Small intestine (tissue), 7 donors: ENCODE results near the gene NRG2. TPM values are rescaled to one million over a fixed set of nuclear protein-coding genes. Genes with fewer than 3 reads are reported as not detected.
A peak's percentile ranks its signal among the peaks of the same experiment; 100 is the strongest.

Source experiments
- DNase-seq, 2 donors: peaks; one replicate each; pipeline versions ENCODE4 v3.0.0 to v3.0.0-alpha.2; 2013
- FAIRE-seq: peaks from 2 replicates; lab custom pipeline; 2012; peaks lifted over from hg19 to GRCh38; lab: Jason Lieb, UNC
- H3K27ac ChIP-seq, 3 donors: one replicate each; pipeline ENCODE4 v1.5.1; 2013; ENCODE audit warnings: low read length in 2 of 3, mild to moderate bottlenecking in 2 of 3, control low read depth in 1 of 3, inconsistent platforms in 1 of 3, low read depth in 1 of 3, moderate library complexity in 1 of 3
- H3K27me3 ChIP-seq, 3 donors: one replicate each; pipeline ENCODE4 v1.6.1; 2013; ENCODE audit warnings: low read length in 3 of 3, inconsistent platforms in 1 of 3; ENCODE audit not compliant: control insufficient read depth in 3 of 3, insufficient read depth in 3 of 3
- H3K36me3 ChIP-seq, 3 donors: one replicate each; pipeline ENCODE4 v1.6.1; 2013; ENCODE audit warnings: low read length in 3 of 3, inconsistent platforms in 1 of 3, low read depth in 1 of 3, mild to moderate bottlenecking in 1 of 3, moderate library complexity in 1 of 3; ENCODE audit not compliant: control insufficient read depth in 3 of 3, insufficient read depth in 2 of 3
- H3K4me1 ChIP-seq, 3 donors: one replicate each; pipeline ENCODE4 v1.6.1; 2013; ENCODE audit warnings: low read length in 2 of 3, inconsistent platforms in 1 of 3, low read depth in 1 of 3, mild to moderate bottlenecking in 1 of 3, moderate library complexity in 1 of 3; ENCODE audit not compliant: control insufficient read depth in 3 of 3, insufficient read depth in 2 of 3
- H3K4me3 ChIP-seq, 3 donors: one replicate each; pipeline ENCODE4 v1.5.1; 2013; ENCODE audit warnings: low read length in 3 of 3, control low read depth in 1 of 3, inconsistent platforms in 1 of 3, low read depth in 1 of 3, mild to moderate bottlenecking in 1 of 3, moderate library complexity in 1 of 3
- H3K9me3 ChIP-seq, 2 donors: one replicate each; pipeline ENCODE4 v1.6.1; 2013; ENCODE audit warnings: low read depth in 1 of 2, low read length in 1 of 2; ENCODE audit not compliant: control insufficient read depth in 2 of 2, insufficient read depth in 1 of 2
- WGBS, 3 donors: extraction: QIAGEN DNeasy Blood & Tissue Kit; methylation state at CpG; one replicate each; pipeline ENCODE4 v1.1.7; 2013; 5-methylcytosine and 5-hydroxymethylcytosine counted together
- polyA plus RNA-seq, 4 donors: library from polyadenylated mRNA; stranded (reverse) in 3 of 4; unstranded in 1 of 4; fragments of 200-250 nt in 3 of 4; fragments of 120-200 nt in 1 of 4; gene quantifications; one replicate each; pipeline versions ENCODE4 v1.2.1 to v1.2.3, GENCODE V29; 2013
- donor health status: healthy with polysubstance abuse.
- donor health status: control.
- donor health status: control.
- donor health status: Bipolar disorder and iron deficiency.
- donor health status: healthy.

Gene NRG2
- polyA plus RNA-seq, 4 donors = 0.19 to 0.55 TPM; not detected in 2

DNA sequence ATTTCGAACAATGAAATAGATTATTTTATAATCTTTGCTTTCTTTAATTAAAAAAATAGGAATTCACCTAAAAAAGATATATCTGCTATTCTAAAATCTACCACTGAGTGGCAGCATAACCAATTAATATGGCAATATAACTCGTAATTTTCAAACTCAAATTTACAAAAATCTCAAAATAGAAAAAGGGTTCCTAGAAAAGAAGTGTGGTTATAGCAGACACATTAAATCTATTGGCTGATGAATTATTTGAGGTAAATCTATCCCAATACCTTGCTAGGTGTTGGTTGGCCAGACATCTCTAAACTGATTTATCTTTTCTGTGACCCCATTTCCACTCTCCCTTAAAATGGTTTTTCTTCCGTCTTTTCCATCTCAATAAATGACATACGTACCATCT, 30.2 kb upstream of the NRG2 start:
- Histone ChIP-seq H3K4me1 (no peaks in the 10 kb centered on the region), H3K4me3 (no peak overlapping the region), H3K36me3 (no peaks in the 10 kb centered on the region), H3K27ac (no peak overlapping the region), H3K27me3 (peaks cover 0 to 12% (median 2%) of the 10 kb centered on the region in 3 donors), H3K9me3 (no peaks in the 10 kb centered on the region)
- DNase-seq (peak in 1 of 2 donors; percentile 17), FAIRE-seq (peak; percentile 61)
- WGBS, 3 donors = 8 to 15% (median 10%) methylated on average over 4 of the region's 4 CpGs

DNA sequence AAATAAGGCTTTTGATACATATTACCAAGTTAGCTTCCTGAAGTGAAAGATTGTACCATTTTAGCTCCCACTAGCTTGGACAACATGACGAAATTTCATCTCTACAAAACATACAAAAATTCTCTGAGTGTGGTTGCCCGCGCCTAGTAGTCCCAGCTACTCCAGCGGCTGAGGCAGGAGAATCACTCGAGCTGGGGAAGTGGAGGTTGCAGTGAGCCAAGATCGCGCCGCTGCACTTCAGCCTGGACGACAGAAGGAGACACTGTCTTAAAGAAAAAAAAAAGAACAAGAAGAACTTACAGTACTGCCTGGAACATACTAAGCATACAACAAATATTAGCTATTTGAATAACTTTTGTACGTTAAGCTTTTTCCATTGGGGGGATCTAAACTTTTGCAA, 29.7 kb upstream of the NRG2 start:
- Histone ChIP-seq H3K4me1 (no peaks in the 10 kb centered on the region), H3K27me3 (peaks cover 0 to 12% (median 2%) of the 10 kb centered on the region in 3 donors), H3K27ac (no peak overlapping the region), H3K4me3 (no peak overlapping the region), H3K36me3 (no peaks in the 10 kb centered on the region), H3K9me3 (no peaks in the 10 kb centered on the region)
- 43 to 62% (median 61%) methylated on average over 10 of the region's 10 CpGs for WGBS, 3 donors
- DNase-seq (no peak), FAIRE-seq (no peak)

DNA sequence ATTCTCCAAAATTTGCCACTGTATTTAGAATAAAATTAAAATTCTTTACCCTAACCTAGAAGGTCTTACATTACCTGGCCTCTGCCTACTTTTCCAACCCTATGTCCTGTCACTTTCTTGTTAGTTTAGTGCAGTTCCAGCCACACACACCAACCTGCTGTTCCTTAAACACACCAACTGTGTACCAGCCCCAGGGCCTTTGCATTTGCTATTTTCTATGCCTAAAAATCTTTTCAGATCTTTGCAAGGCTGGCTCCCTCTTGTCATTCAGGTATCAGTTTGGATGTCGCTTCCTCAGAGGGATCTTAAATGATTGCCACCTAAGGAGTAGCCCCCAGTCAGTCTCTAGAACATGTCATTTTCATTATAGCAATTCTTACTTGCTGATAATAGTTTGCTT, 17.7 kb upstream of the NRG2 start:
- Histone ChIP-seq H3K4me1 (no peaks in the 10 kb centered on the region), H3K9me3 (no peaks in the 10 kb centered on the region), H3K36me3 (no peaks in the 10 kb centered on the region), H3K27me3 (peaks cover 0 to 22% (median 0%) of the 10 kb centered on the region in 3 donors), H3K27ac (no peak overlapping the region), H3K4me3 (no peak overlapping the region)
- WGBS, 3 donors = 81 to 89% (median 83%) methylated on average over 1 of the region's 1 CpG
- DNase-seq (no peak), FAIRE-seq (no peak)

DNA sequence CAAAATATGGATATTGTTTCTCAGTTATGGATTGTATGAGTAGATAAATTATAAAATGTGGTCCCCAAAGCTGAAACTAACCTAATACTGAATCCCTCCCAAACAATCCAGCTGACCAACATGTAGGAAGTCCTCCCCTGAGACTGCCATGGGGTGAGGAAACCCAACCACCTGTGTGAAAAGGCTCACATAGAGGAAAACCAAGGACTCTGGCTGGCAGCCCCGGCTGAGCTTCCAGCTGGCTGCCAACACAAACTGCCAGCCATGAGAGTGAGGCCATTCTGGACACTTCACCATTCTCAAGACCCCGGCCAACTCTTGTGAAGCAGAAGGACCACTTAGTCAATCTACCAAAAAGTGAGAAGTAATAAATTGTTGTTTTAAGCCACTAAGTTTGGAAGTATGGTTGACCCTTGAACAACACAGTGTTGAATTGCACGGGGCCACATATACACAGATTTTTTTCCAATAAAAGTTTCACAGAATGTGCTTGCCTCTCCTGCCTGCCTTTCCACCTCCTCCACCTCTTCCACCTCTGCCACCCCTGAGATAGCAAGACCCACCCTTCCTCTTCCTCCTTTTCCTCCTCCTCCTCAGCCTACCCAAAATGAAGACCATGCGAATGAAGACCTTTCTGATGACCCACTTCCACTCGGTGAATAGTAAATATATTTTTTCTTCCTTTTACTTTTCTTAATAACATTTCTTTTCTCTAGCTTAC, 15.3 kb upstream of the NRG2 start:
- no peak overlapping the region for H3K27ac ChIP-seq
- H3K36me3 ChIP-seq = no peaks in the 10 kb centered on the region
- DNase-seq = no peak
- H3K4me1 ChIP-seq = no peaks in the 10 kb centered on the region
- FAIRE-seq = no peak
- WGBS, 3 donors = 80 to 87% (median 81%) methylated on average over 5 of the region's 5 CpGs
- H3K27me3 ChIP-seq = peaks cover 0 to 26% (median 0%) of the 10 kb centered on the region in 3 donors
- no peaks in the 10 kb centered on the region for H3K9me3 ChIP-seq
- H3K4me3 ChIP-seq = no peak overlapping the region

DNA sequence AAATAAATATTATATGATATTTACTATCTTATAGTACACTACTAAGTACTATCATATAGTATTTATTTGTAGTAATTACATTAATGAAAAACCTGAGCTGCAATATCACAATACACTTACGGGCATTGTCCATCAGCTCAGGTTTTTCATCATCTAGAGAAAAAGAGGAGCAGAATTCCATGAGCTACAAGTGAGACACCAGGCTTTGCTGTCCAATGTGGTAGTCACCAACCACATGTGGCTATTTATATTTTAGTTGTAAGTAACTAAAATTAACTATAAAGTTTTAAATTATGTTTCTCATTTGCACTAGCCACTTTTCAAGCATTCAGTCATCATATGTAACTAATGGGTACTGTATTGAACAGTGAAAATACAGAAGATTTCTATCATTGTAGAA, 13.8 kb upstream of the NRG2 start:
- DNase-seq (no peak), FAIRE-seq (no peak)
- Histone ChIP-seq H3K9me3 (no peaks in the 10 kb centered on the region), H3K36me3 (no peaks in the 10 kb centered on the region), H3K27ac (no peak overlapping the region), H3K27me3 (peaks cover 0 to 27% (median 0%) of the 10 kb centered on the region in 3 donors), H3K4me3 (no peak overlapping the region), H3K4me1 (no peaks in the 10 kb centered on the region)
- WGBS, 3 donors = 89 to 92% (median 89%) methylated on average over 1 of the region's 1 CpG

DNA sequence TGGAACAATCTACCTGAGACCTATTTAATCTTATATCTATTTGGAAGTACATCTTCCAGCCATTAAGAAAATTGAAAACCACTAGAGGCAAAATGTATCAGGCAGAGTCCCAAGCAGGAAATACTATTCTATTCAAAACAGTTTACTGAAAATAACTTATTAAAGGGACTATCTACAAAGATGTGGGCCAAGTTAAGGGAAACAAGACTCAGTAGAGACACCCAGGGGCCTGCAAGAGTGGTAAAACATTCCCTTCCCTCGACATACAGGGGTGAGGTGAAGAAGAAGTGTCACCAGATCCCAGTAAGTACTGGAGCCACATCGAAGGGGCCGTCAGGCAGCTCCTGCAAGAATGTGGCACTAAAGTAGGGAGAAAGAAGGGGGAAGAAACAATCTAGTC, 12.1 kb upstream of the NRG2 start:
- WGBS, 3 donors = 39 to 56% (median 56%) methylated on average over 3 of the region's 3 CpGs
- DNase-seq = no peak
- H3K36me3 ChIP-seq = no peaks in the 10 kb centered on the region

DNA sequence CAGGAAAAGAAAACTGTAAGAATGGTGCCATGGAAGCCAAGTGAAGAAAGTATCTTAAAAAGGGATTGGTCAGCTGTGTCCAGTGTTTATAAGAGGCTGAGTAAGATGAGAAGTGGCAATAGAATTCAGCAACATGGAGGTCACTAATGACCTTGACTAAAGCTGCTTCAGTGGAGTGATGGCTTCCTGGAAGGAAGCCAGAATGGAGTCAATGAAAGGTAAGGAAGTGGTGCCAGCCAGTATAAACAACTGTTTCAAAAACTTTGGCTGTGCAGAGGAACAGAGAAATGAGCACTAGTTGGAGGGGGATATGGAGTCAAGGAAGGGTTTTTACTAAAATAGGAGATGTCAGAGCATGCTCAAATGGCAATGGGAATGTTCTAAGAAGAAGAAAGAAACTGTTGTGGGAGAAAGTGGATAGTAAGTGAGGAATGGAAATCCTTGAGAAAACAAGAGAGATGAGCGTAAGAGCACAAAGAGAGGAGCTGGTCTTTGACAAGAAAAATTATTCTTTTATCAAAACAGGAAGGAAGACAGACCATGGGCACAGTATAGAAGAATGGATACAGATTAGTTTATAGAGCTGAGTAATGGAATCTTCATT, 11.1 kb upstream of the NRG2 start:
- 83 to 96% (median 91%) methylated on average over 1 of the region's 1 CpG for WGBS, 3 donors
- Histone ChIP-seq H3K4me1 (no peaks in the 10 kb centered on the region), H3K36me3 (no peaks in the 10 kb centered on the region), H3K27ac (no peak overlapping the region), H3K9me3 (no peaks in the 10 kb centered on the region), H3K27me3 (peaks cover 0 to 25% (median 3%) of the 10 kb centered on the region in 3 donors), H3K4me3 (no peak overlapping the region)
- DNase-seq (no peak), FAIRE-seq (no peak)

More for the DNA sequence above, 12.1 kb upstream of the NRG2 start:
- no peak for FAIRE-seq
- Histone ChIP-seq H3K4me1 (no peaks in the 10 kb centered on the region), H3K27ac (no peak overlapping the region), H3K4me3 (no peak overlapping the region), H3K9me3 (no peaks in the 10 kb centered on the region), H3K27me3 (peaks cover 0 to 26% (median 2%) of the 10 kb centered on the region in 3 donors)

DNA sequence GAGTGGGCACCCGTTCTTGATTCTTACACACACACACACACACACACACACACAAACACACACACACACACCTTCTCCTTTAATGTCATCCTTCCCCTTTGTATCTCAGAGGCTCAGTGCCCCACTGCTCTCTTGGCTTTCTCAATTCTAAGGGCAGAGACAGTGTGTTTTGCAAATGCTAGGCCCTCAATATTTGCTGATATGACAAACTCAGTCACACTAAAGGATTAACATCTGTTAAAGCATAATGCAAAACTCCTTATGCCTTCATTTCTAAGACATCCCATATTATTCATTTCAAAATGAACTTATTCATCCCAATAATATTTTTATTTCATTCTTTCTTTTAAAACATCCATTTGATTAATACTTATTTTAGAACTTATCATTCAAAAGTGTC, 8.9 kb upstream of the NRG2 start:
- no peaks in the 10 kb centered on the region for H3K4me1 ChIP-seq
- H3K4me3 ChIP-seq = no peak overlapping the region
- H3K9me3 ChIP-seq = no peaks in the 10 kb centered on the region
- H3K27me3 ChIP-seq = peaks cover 0 to 17% (median 3%) of the 10 kb centered on the region in 3 donors
- no peak for FAIRE-seq
- no peaks in the 10 kb centered on the region for H3K36me3 ChIP-seq
- DNase-seq = no peak
- WGBS, 3 donors = 25 to 68% (median 29%) methylated on average over 1 of the region's 1 CpG
- no peak overlapping the region for H3K27ac ChIP-seq
